Neuronal stem cell (in vitro differentiated cells): Measurements from ENCODE around the gene STPG2.

Source experiments
- DNase-seq: peaks from one replicate; pipeline ENCODE4 v3.0.0-alpha.2; 2013; ENCODE audit warnings: low spot score
- H2AFZ ChIP-seq: one replicate; pipeline ENCODE4 v1.6.1; 2013; ENCODE audit warnings: mild to moderate bottlenecking, low read length, inconsistent platforms
- H2AK5ac ChIP-seq: 2 replicates; pipeline ENCODE4 v1.6.1; 2013; ENCODE audit warnings: low read depth, mild to moderate bottlenecking, inconsistent platforms, low read length, moderate library complexity, mixed read lengths
- H2BK120ac ChIP-seq: 2 replicates; pipeline ENCODE4 v1.6.1; 2013; ENCODE audit warnings: low read depth, mild to moderate bottlenecking, inconsistent platforms, low read length, moderate library complexity, mixed read lengths
- H2BK12ac ChIP-seq: one replicate; pipeline ENCODE4 v1.6.1; 2013; ENCODE audit warnings: low read length, inconsistent platforms
- H2BK15ac ChIP-seq: 2 replicates; pipeline ENCODE4 v1.6.1; 2013; ENCODE audit warnings: mild to moderate bottlenecking, low read length, inconsistent platforms, mixed read lengths
- H2BK5ac ChIP-seq: one replicate; pipeline ENCODE4 v1.6.1; 2013; ENCODE audit warnings: inconsistent platforms, mild to moderate bottlenecking, low read length, moderate library complexity
- H3K14ac ChIP-seq: one replicate; pipeline ENCODE4 v1.6.1; 2013; ENCODE audit warnings: low read length, inconsistent platforms
- H3K18ac ChIP-seq: 2 replicates; pipeline ENCODE4 v1.6.1; 2013; ENCODE audit warnings: low read length, inconsistent platforms
- H3K23ac ChIP-seq: 2 replicates; pipeline ENCODE4 v1.6.1; 2013; ENCODE audit warnings: low read depth, mild to moderate bottlenecking, mixed read lengths, low read length, inconsistent platforms; ENCODE audit not compliant: poor library complexity
- H3K27ac ChIP-seq: replicated peaks from 3 replicates; pipeline ENCODE4 v1.5.1; 2013; ENCODE audit warnings: low read length, inconsistent platforms
- H3K27me3 ChIP-seq, 3 experiments: 2 replicates each; pipeline ENCODE4 v1.6.1; 2013; ENCODE audit warnings: low read length in 3 of 3, mild to moderate bottlenecking in 2 of 3, inconsistent platforms in 1 of 3, low read depth in 1 of 3, mixed read lengths in 1 of 3, moderate library complexity in 1 of 3; ENCODE audit not compliant: control insufficient read depth in 3 of 3, insufficient read depth in 3 of 3
- H3K36me3 ChIP-seq, 2 donors: replicated peaks in 1 of 2; 2 replicates each; pipeline ENCODE4 v1.6.1; 2013; ENCODE audit warnings: low read length in 2 of 2; ENCODE audit not compliant: control insufficient read depth in 2 of 2, insufficient read depth in 2 of 2
- H3K4ac ChIP-seq: 2 replicates; pipeline ENCODE4 v1.6.1; 2013; ENCODE audit warnings: inconsistent platforms, mild to moderate bottlenecking, low read length, moderate library complexity
- H3K4me1 ChIP-seq, 2 donors: 1 replicate in 1 of 2; 2 replicates in 1 of 2; pipeline ENCODE4 v1.6.1; 2013; ENCODE audit warnings: low read length in 2 of 2, low read depth in 1 of 2; ENCODE audit not compliant: control insufficient read depth in 2 of 2, insufficient read depth in 1 of 2
- H3K4me2 ChIP-seq: one replicate; pipeline ENCODE4 v1.6.1; 2013; ENCODE audit warnings: mild to moderate bottlenecking, low read length, inconsistent platforms; ENCODE audit not compliant: insufficient read depth, poor library complexity, severe bottlenecking
- H3K4me3 ChIP-seq, 2 donors: 2 replicates each; pipeline ENCODE4 v1.5.1; 2013; ENCODE audit warnings: low read length in 2 of 2, mild to moderate bottlenecking in 2 of 2, inconsistent platforms in 1 of 2, moderate library complexity in 1 of 2
- H3K79me1 ChIP-seq: one replicate; pipeline ENCODE4 v1.6.1; 2013; ENCODE audit warnings: low read depth, mild to moderate bottlenecking, inconsistent platforms, low read length, moderate library complexity
- H3K9ac ChIP-seq: one replicate; pipeline ENCODE4 v1.6.1; 2013; ENCODE audit warnings: mild to moderate bottlenecking, low read depth, low read length, inconsistent platforms; ENCODE audit not compliant: poor library complexity
- H3K9me3 ChIP-seq, 2 donors: replicated peaks in 1 of 2; 2 replicates each; pipeline versions ENCODE3 to v1.6.1; 2013; ENCODE audit warnings: low read length in 2 of 2, mild to moderate bottlenecking in 2 of 2, inconsistent platforms in 1 of 2, low read depth in 1 of 2, mixed read lengths in 1 of 2, moderate library complexity in 1 of 2; ENCODE audit not compliant: control insufficient read depth in 2 of 2, insufficient read depth in 1 of 2
- H4K8ac ChIP-seq: one replicate; pipeline ENCODE4 v1.6.1; 2013; ENCODE audit warnings: low read depth, mild to moderate bottlenecking, inconsistent platforms, low read length, moderate library complexity
- H4K91ac ChIP-seq: one replicate; pipeline ENCODE4 v1.6.1; 2013; ENCODE audit warnings: low read length, low read depth, mild to moderate bottlenecking, inconsistent platforms; ENCODE audit not compliant: poor library complexity
- whole genome bisulfite sequencing, 2 donors: extraction: QIAGEN DNeasy Blood & Tissue Kit; methylation state at CpG; one replicate each; pipeline ENCODE4 v1.1.7; 2013; ENCODE audit warnings: missing lambda C conversion rate in 2 of 2, mixed read lengths in 1 of 2; ENCODE audit not compliant: insufficient read length in 2 of 2, insufficient replicate concordance in 1 of 2; ENCODE audit errors: extremely low coverage in 2 of 2; 5-methylcytosine and 5-hydroxymethylcytosine counted together

STPG2 gene

GRCh38 chr4:97582890-97583289, 560.4 kb downstream of the STPG2 start:
- Histone ChIP-seq H3K14ac (no peak overlapping the region), H2AK5ac (no peak overlapping the region), H2BK12ac (no peak overlapping the region), H3K36me3 (no peaks in the 10 kb centered on the region), H2BK15ac (no peak overlapping the region), H2AFZ (no peak overlapping the region), H3K4ac (no peak overlapping the region), H4K8ac (no peak overlapping the region), H3K23ac (no peak overlapping the region), H3K27me3 (no peaks in the 10 kb centered on the region), H3K27ac (no peak overlapping the region), H3K18ac (no peak overlapping the region), H3K4me2 (no peak overlapping the region), H3K9ac (no peak overlapping the region), H2BK5ac (no peak overlapping the region), H3K9me3 (no peaks in the 10 kb centered on the region), H3K4me3 (no peak overlapping the region), H2BK120ac (no peak overlapping the region), H3K79me1 (no peaks in the 10 kb centered on the region), H3K4me1 (no peaks in the 10 kb centered on the region), H4K91ac (no peak overlapping the region)
- WGBS, 2 donors = no CpG with 5 or more reads among the region's 1 CpG
- no peak for DNase-seq

GRCh38 chr4:97577004-97577403, 566.3 kb downstream of the STPG2 start:
- Histone ChIP-seq H4K91ac (no peak overlapping the region), H3K9ac (no peak overlapping the region), H2AFZ (no peak overlapping the region), H3K27ac (no peak overlapping the region), H3K36me3 (no peaks in the 10 kb centered on the region), H3K4ac (no peak overlapping the region), H3K23ac (no peak overlapping the region), H3K14ac (no peak overlapping the region), H4K8ac (no peak overlapping the region), H2BK120ac (no peak overlapping the region), H3K4me1 (no peaks in the 10 kb centered on the region), H3K9me3 (peaks cover 0 to 4% of the 10 kb centered on the region in 2 donors), H2BK5ac (no peak overlapping the region), H3K4me2 (no peak overlapping the region), H3K4me3 (no peak overlapping the region), H2AK5ac (no peak overlapping the region), H2BK15ac (no peak overlapping the region), H2BK12ac (no peak overlapping the region), H3K27me3 (no peaks in the 10 kb centered on the region), H3K79me1 (no peaks in the 10 kb centered on the region), H3K18ac (no peak overlapping the region)
- DNase-seq = no peak
- no CpG with 5 or more reads among the region's 2 CpGs for WGBS, 2 donors

GRCh38 chr4:97560009-97560408, 583.3 kb downstream of the STPG2 start:
- no peak overlapping the region for H3K4me3 ChIP-seq
- no peak overlapping the region for H2BK15ac ChIP-seq
- H2AFZ ChIP-seq = no peak overlapping the region
- no peak for DNase-seq
- no peak overlapping the region for H3K14ac ChIP-seq
- no peak overlapping the region for H3K18ac ChIP-seq
- peaks cover 0 to 3% of the 10 kb centered on the region in 2 donors for H3K4me1 ChIP-seq
- H3K27me3 ChIP-seq = no peaks in the 10 kb centered on the region
- no peak overlapping the region for H2AK5ac ChIP-seq
- H2BK5ac ChIP-seq = no peak overlapping the region
- no peak overlapping the region for H3K4ac ChIP-seq
- no peak overlapping the region for H4K91ac ChIP-seq
- H3K36me3 ChIP-seq = no peaks in the 10 kb centered on the region
- no CpG with 5 or more reads among the region's 2 CpGs for WGBS, 2 donors
- no peaks in the 10 kb centered on the region for H3K79me1 ChIP-seq
- no peak overlapping the region for H3K27ac ChIP-seq
- H2BK120ac ChIP-seq = no peak overlapping the region
- H3K9me3 ChIP-seq = no peaks in the 10 kb centered on the region
- no peak overlapping the region for H4K8ac ChIP-seq
- no peak overlapping the region for H3K9ac ChIP-seq
- H2BK12ac ChIP-seq = no peak overlapping the region
- no peak overlapping the region for H3K4me2 ChIP-seq
- no peak overlapping the region for H3K23ac ChIP-seq

- WGBS, 2 donors = no CpG with 5 or more reads among the region's 4 CpGs
- no peak overlapping the region for H3K18ac ChIP-seq
Observed at GRCh38 chr4:97558204-97558778, 585.0 kb downstream of the STPG2 start.

More at GRCh38 chr4:97558204-97558778, 585.0 kb downstream of the STPG2 start:
- H2BK15ac ChIP-seq = no peak overlapping the region
- H3K4ac ChIP-seq = no peak overlapping the region
- H4K91ac ChIP-seq = no peak overlapping the region
- no peak overlapping the region for H3K4me2 ChIP-seq
- no peak for DNase-seq
- H4K8ac ChIP-seq = no peak overlapping the region
- no peaks in the 10 kb centered on the region for H3K79me1 ChIP-seq
- H2AK5ac ChIP-seq = no peak overlapping the region
- H3K4me1 ChIP-seq = peaks cover 0 to 3% of the 10 kb centered on the region in 2 donors
- no peak overlapping the region for H3K4me3 ChIP-seq
- no peak overlapping the region for H3K14ac ChIP-seq
- no peak overlapping the region for H3K23ac ChIP-seq
- no peak overlapping the region for H2BK5ac ChIP-seq
- no peak overlapping the region for H2AFZ ChIP-seq
- no peaks in the 10 kb centered on the region for H3K36me3 ChIP-seq
- H3K9me3 ChIP-seq = no peaks in the 10 kb centered on the region
- H3K27me3 ChIP-seq = no peaks in the 10 kb centered on the region
- no peak overlapping the region for H2BK120ac ChIP-seq
- H2BK12ac ChIP-seq = no peak overlapping the region
- no peak overlapping the region for H3K27ac ChIP-seq
- no peak overlapping the region for H3K9ac ChIP-seq
